Right atrium auricular region (tissue), 2 donors: Measurements from ENCODE around the gene UNCX. TPM values are rescaled to one million over a fixed set of nuclear protein-coding genes. Genes with fewer than 3 reads are reported as not detected.

Experiments
- DNase-seq: peaks from one replicate; pipeline ENCODE4 v3.0.0-alpha.2; 2019; ENCODE audit warnings: low spot score
- H3K27ac ChIP-seq, 2 donors: fragments of 200-600 bp; sonication (generic); 1 replicate in 1 of 2; 2 replicates in 1 of 2; pipeline ENCODE4 v1.5.1; 2016 to 2019
- H3K27me3 ChIP-seq, 2 donors: fragments of 200-600 bp; sonication (generic); one replicate each; pipeline versions ENCODE4 v1.5.1 to v1.6.0; 2017 to 2019
- H3K36me3 ChIP-seq: fragments of 200-600 bp; sonication (generic); one replicate; pipeline ENCODE4 v1.5.1; 2016
- H3K4me1 ChIP-seq, 2 donors: fragments of 200-600 bp; sonication (generic); one replicate each; pipeline versions ENCODE4 v1.5.1 to v1.6.0; 2017 to 2019
- H3K4me3 ChIP-seq, 2 donors: fragments of 200-600 bp; sonication (generic); 1 replicate in 1 of 2; 2 replicates in 1 of 2; pipeline ENCODE4 v1.5.1; 2017 to 2019; ENCODE audit warnings: mild to moderate bottlenecking in 1 of 2, moderate library complexity in 1 of 2
- H3K9me3 ChIP-seq, 2 donors: fragments of 200-600 bp; sonication (generic); one replicate each; pipeline ENCODE4 v1.5.1; 2019
- total RNA-seq, 2 donors: library from RNA; depleted of rRNA; stranded (reverse); fragments of >200 nt; gene quantifications; one replicate each; pipeline ENCODE4 v1.1.0, GENCODE V29; 2016
- TF ChIP-seq, protein P1 (sequence below), 2 donors: fragments of 200-600 bp; sonication (generic); IDR thresholded peaks; one replicate each; pipeline ENCODE4 v1.5.1; 2019; ENCODE audit warnings: antibody characterized with exemption in 2 of 2

The UNCX gene
- total RNA-seq, 2 donors from 2014 or later = not detected

DNA sequence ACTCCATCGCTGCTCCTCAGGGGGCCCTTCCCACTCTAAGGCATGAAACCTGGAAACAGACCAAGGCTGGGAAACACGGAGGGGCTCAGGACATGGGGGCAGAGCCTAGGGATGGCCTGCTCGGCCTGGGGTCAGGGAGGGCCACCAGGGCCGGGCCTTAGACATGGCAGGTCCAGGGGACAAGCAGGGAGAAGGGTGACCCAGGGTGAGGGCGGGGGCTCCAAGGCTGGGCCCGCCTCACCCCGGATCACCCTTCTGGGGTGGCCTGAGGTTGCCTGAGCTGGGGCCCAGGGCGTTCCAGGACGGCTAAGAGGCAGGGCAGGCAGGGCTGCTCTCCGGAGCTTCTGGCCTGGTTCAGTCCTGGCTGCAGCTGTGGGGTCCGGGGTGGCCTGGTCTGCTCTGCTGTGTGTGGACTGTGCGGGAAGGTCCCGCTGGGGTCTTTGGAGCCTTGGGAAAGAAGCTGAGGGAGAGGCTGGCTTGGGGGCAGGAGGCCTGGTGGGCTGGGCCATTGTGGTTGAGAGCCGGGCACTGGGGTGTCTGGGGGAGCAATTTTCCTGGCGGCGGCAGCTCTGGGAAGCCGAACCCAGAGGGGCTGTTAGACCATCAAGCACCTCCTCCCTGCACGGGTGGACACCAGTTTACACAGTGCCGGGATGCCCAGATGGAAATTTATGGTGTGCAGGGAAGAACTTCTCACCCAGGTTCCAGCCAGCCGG, 52.2 kb downstream of the UNCX start:
- TF ChIP-seq, protein P1, sequence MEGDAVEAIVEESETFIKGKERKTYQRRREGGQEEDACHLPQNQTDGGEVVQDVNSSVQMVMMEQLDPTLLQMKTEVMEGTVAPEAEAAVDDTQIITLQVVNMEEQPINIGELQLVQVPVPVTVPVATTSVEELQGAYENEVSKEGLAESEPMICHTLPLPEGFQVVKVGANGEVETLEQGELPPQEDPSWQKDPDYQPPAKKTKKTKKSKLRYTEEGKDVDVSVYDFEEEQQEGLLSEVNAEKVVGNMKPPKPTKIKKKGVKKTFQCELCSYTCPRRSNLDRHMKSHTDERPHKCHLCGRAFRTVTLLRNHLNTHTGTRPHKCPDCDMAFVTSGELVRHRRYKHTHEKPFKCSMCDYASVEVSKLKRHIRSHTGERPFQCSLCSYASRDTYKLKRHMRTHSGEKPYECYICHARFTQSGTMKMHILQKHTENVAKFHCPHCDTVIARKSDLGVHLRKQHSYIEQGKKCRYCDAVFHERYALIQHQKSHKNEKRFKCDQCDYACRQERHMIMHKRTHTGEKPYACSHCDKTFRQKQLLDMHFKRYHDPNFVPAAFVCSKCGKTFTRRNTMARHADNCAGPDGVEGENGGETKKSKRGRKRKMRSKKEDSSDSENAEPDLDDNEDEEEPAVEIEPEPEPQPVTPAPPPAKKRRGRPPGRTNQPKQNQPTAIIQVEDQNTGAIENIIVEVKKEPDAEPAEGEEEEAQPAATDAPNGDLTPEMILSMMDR (IDR thresholded peaks at IDR 0.05) = no peak
- Histone ChIP-seq H3K4me1 (peaks cover 0 to 5% of the 10 kb centered on the region in 2 donors), H3K36me3 (no peaks in the 10 kb centered on the region), H3K4me3 (no peak overlapping the region), H3K27me3 (no peaks in the 10 kb centered on the region), H3K9me3 (no peaks in the 10 kb centered on the region), H3K27ac (no peak overlapping the region)
- DNase-seq = no peak

DNA sequence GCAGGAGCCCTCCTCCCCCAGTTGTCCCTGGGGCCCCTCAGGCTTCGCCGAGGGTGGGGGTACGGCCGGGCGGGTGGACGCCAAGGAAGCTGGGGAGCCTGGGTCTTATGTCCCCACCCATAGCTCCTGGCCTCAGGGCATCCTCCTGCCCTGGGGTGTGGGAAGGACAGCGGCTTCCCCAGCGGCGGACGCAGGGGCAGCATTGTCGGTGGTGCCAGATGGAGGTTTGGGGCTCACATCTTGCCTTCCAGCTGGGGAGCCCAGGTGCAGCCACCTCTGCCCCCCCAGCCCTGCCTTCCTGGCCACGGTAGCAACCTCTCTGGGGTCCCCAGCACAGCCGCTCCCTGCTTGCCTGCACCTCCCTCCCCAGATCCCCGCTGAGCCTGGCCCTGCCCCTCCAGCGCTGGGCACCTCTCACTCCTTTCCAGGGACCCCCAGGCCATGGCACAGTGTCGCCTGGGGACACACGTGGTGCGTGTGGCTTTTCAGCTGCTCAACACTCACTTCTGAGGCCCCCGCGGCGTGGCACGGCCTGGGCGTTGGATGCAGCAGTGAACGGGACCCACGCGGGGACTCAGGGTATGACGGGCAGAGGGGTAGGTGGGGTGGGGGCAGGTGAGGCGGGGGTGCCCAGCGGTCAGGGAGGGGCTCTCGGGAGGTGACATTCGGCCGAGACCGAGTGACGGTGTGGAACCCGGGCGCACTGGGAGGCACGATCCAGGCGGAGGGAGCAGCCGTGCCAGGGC, 53.1 kb downstream of the UNCX start:
- no peak for DNase-seq
- Histone ChIP-seq H3K36me3 (no peaks in the 10 kb centered on the region), H3K27me3 (no peaks in the 10 kb centered on the region), H3K4me1 (peaks cover 0 to 13% of the 10 kb centered on the region in 2 donors), H3K9me3 (no peaks in the 10 kb centered on the region), H3K27ac (no peak overlapping the region), H3K4me3 (no peak overlapping the region)
- TF ChIP-seq, protein P1 (IDR thresholded peaks at IDR 0.05) = no peak

Other genes with a start within 250 kb of the UNCX start
- not detected for gene CYP2W1, start 249.7 kb upstream of the UNCX start, total RNA-seq
- 10 to 100 TPM; 13.4 to 18.6 TPM for gene GPR146, start 188.3 kb upstream of the UNCX start, total RNA-seq
- 1 to 10 TPM; 4.6 to 6.9 TPM for gene GPER1, start 144.8 kb upstream of the UNCX start, total RNA-seq
- 10 to 100 TPM; 10.2 to 16.2 TPM for gene ZFAND2A, start 72.7 kb upstream of the UNCX start, total RNA-seq
- gene MICALL2, start 226.6 kb downstream of the UNCX start, total RNA-seq = 1 to 10 TPM; 3.6 to 9.4 TPM